SH-SY5Y (cell line): ENCODE measurements around the gene SLC44A2.

Source experiments
- GATA2 ChIP-seq: IDR thresholded peaks from 2 replicates; pipeline ENCODE4 v1.6.1; 2011; ENCODE audit warnings: mild to moderate bottlenecking, low read depth, low read length
- GATA3 ChIP-seq: IDR thresholded peaks from 2 replicates; pipeline ENCODE4 v1.6.1; 2011; ENCODE audit warnings: low read depth, mild to moderate bottlenecking, low read length, moderate library complexity

GRCh38 chr19:10593820-10594637 is 31.3 kb upstream of the SLC44A2 start:
- no peak for TF ChIP-seq GATA2
- TF ChIP-seq GATA3, result no peak
